Glutamatergic neuron (in vitro differentiated cells): ENCODE results near the gene NARF. TPM values are rescaled to one million over a fixed set of nuclear protein-coding genes. Genes with fewer than 3 reads are reported as not detected.
A peak's percentile ranks its signal among the peaks of the same experiment; 100 is the strongest.

Experiments
- DNase-seq: peaks from one replicate; pipeline ENCODE4 v3.0.0; 2022
- H3K27ac Mint-ChIP-seq: one replicate; pipeline ENCODE4 v1.8.0; 2020; ENCODE audit warnings: mild to moderate bottlenecking, mixed read lengths, inconsistent platforms; ENCODE audit not compliant: unreplicated experiment
- H3K27me3 Mint-ChIP-seq: one replicate; pipeline ENCODE4 v1.8.0; 2020; ENCODE audit warnings: mild to moderate bottlenecking, moderate library complexity, mixed read lengths, inconsistent platforms; ENCODE audit not compliant: unreplicated experiment
- H3K36me3 Mint-ChIP-seq: one replicate; pipeline ENCODE4 v1.8.0; 2020; ENCODE audit warnings: mild to moderate bottlenecking, mixed read lengths, inconsistent platforms; ENCODE audit not compliant: unreplicated experiment
- H3K4me1 Mint-ChIP-seq: one replicate; pipeline ENCODE4 v1.8.0; 2020; ENCODE audit warnings: mild to moderate bottlenecking, low read depth, mixed read lengths, inconsistent platforms; ENCODE audit not compliant: unreplicated experiment
- H3K4me3 Mint-ChIP-seq: one replicate; pipeline ENCODE4 v1.8.0; 2020; ENCODE audit warnings: mild to moderate bottlenecking, mixed read lengths, inconsistent platforms; ENCODE audit not compliant: unreplicated experiment
- H3K9me3 Mint-ChIP-seq: one replicate; pipeline ENCODE4 v1.8.0; 2020; ENCODE audit warnings: mild to moderate bottlenecking, moderate library complexity, mixed read lengths, inconsistent platforms; ENCODE audit not compliant: unreplicated experiment
- total RNA-seq: library from RNA; stranded (reverse); fragmentation: NEBNext Ultra II Directional; extraction: Animal tissue kit (Norgen Biotek cat#: 25700); gene quantifications from one replicate; pipeline ENCODE4 v1.2.1, GENCODE V29; 2021; ENCODE audit not compliant: unreplicated experiment
- TF ChIP-seq, protein P1 (sequence below): fragments of 200-600 bp; sonication (generic); IDR thresholded peaks from one replicate; pipeline ENCODE4 v1.5.0; 2021; ENCODE audit not compliant: partially characterized antibody, unreplicated experiment

NARF gene
- total RNA-seq, 1 donor from 2014 or later, result 177 TPM

- DNase-seq, result no peak
- TF ChIP-seq, protein P1, sequence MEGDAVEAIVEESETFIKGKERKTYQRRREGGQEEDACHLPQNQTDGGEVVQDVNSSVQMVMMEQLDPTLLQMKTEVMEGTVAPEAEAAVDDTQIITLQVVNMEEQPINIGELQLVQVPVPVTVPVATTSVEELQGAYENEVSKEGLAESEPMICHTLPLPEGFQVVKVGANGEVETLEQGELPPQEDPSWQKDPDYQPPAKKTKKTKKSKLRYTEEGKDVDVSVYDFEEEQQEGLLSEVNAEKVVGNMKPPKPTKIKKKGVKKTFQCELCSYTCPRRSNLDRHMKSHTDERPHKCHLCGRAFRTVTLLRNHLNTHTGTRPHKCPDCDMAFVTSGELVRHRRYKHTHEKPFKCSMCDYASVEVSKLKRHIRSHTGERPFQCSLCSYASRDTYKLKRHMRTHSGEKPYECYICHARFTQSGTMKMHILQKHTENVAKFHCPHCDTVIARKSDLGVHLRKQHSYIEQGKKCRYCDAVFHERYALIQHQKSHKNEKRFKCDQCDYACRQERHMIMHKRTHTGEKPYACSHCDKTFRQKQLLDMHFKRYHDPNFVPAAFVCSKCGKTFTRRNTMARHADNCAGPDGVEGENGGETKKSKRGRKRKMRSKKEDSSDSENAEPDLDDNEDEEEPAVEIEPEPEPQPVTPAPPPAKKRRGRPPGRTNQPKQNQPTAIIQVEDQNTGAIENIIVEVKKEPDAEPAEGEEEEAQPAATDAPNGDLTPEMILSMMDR, result no peak
- H3K36me3 Mint-ChIP-seq, result no peaks in the 10 kb centered on the region
- H3K4me3 Mint-ChIP-seq, result no peak overlapping the region
- peaks cover 8% of the 10 kb centered on the region for H3K9me3 Mint-ChIP-seq
- no peak overlapping the region for H3K27ac Mint-ChIP-seq
- peaks cover 7% of the 10 kb centered on the region for H3K4me1 Mint-ChIP-seq
- H3K27me3 Mint-ChIP-seq, result no peaks in the 10 kb centered on the region
Measured at GRCh38 chr17:82439829-82440365, 18.6 kb upstream of the NARF start.

DNA sequence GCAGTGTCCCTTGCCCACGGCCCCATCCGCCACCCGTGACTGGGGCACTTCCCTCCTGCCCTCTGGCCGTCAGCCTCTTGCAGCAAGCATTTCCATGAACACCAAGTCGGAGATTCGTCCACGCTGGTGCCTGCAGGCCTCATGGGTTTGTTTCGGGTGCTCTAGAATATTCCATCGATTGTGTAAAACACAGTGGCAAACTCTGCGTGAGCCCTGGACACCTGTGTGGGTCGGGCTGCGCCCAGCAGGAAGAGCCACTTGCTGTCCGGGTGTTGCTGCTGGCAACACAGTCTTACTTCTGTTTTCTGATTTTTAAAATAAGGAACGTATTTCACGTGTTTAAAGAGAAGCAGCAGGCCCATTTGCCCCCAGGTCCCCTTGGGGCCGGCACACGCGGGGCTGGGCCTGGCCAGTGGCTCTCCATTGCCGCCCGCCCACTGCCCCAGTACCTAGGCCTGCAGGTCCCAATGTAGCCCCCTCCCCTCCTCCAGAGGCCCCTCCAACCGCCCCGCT, 18.0 kb upstream of the NARF start:
- Mint-ChIP-seq H3K27ac (peak overlapping the region; percentile 38), H3K4me1 (peaks cover 7% of the 10 kb centered on the region), H3K9me3 (peaks cover 8% of the 10 kb centered on the region), H3K36me3 (no peaks in the 10 kb centered on the region), H3K4me3 (no peak overlapping the region), H3K27me3 (no peaks in the 10 kb centered on the region)
- DNase-seq, result no peak
- TF ChIP-seq, protein P1, result no peak

DNA sequence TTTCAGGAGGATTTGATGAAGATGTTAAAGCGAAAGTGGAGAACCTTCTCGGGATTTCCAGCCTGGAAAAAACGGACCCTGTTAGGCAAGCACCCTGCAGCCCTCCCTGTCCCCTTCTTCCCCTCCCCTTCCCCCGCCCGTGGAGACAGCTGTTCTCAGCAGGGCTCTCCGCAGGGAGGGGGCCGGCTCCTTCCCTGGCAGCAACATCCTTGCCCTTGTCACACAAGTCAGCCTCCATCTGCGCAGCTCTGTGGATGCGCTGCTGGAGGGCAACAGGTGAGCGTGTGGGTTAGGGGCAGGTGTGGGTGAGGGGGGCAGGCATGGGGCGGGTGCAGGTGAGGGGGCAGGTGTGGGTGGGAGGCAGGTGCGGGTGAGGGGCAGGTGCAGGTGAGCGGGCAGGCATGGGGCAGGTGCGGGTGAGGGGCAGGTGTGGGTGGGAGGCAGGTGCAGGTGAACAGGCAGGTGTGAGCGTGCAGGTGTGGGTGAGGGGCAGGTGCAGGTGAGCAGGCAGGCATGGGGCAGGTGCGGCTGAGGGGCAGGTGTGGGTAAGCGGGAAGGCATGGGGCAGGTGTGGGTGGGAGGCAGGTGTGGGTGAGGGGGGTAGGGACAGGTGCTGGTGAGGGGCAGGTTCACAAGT, 17.4 kb upstream of the NARF start:
- H3K4me3 Mint-ChIP-seq, result no peak overlapping the region
- TF ChIP-seq, protein P1, result no peak
- H3K27ac Mint-ChIP-seq, result no peak overlapping the region
- no peaks in the 10 kb centered on the region for H3K36me3 Mint-ChIP-seq
- H3K9me3 Mint-ChIP-seq, result peaks cover 8% of the 10 kb centered on the region
- H3K4me1 Mint-ChIP-seq, result peaks cover 7% of the 10 kb centered on the region
- no peaks in the 10 kb centered on the region for H3K27me3 Mint-ChIP-seq
- peak; percentile 73 for DNase-seq

- no peak for DNase-seq
- peaks cover 7% of the 10 kb centered on the region for H3K4me1 Mint-ChIP-seq
- H3K27ac Mint-ChIP-seq, result no peak overlapping the region
- TF ChIP-seq, protein P1, result no peak
- H3K36me3 Mint-ChIP-seq, result no peaks in the 10 kb centered on the region
- H3K27me3 Mint-ChIP-seq, result peaks cover under 1% of the 10 kb centered on the region
- peaks cover 8% of the 10 kb centered on the region for H3K9me3 Mint-ChIP-seq
- H3K4me3 Mint-ChIP-seq, result no peak overlapping the region
Measured at GRCh38 chr17:82441691-82442487, 16.7 kb upstream of the NARF start.
